HepG2 (cell line): ENCODE data around the gene IQCK. TPM values are rescaled to one million over a fixed set of nuclear protein-coding genes. Genes with fewer than 3 reads are reported as not detected.
A peak's percentile ranks its signal among the peaks of the same experiment; 100 is the strongest.

Experiments
- CHD2 ChIP-seq: IDR thresholded peaks from 2 replicates; pipeline ENCODE4 v1.6.1; 2011; ENCODE audit warnings: low read depth, low read length, improper control_type of control experiment
- HNRNPLL ChIP-seq: fragments of 200-400 bp; formaldehyde crosslinking; IDR thresholded peaks from 2 replicates; pipeline ENCODE4 v1.6.1; 2017; ENCODE audit warnings: mild to moderate bottlenecking, low read depth, low read length; ENCODE audit not compliant: poor library complexity, severe bottlenecking
- MXI1 ChIP-seq: IDR thresholded peaks from 3 replicates; pipeline ENCODE4 v1.6.1; 2012; ENCODE audit warnings: low read depth, low read length, inconsistent platforms, borderline replicate concordance
- PRPF4 ChIP-seq: fragments of 200-400 bp; formaldehyde crosslinking; IDR thresholded peaks from 2 replicates; pipeline ENCODE4 v1.6.1; 2016; ENCODE audit warnings: low read length, low read depth; ENCODE audit not compliant: poor library complexity, severe bottlenecking
- RORA ChIP-seq: sonication (generic); formaldehyde crosslinking; IDR thresholded peaks from 2 replicates; pipeline ENCODE4 v1.5.0; 2020; ENCODE audit warnings: mild to moderate bottlenecking, missing genetic modification reagents, moderate library complexity
- SPEN ChIP-seq: sonication (generic); formaldehyde crosslinking; IDR thresholded peaks from 2 replicates; pipeline ENCODE4 v1.5.1; 2020; ENCODE audit warnings: low read depth, mild to moderate bottlenecking, missing genetic modification reagents
- TOE1 ChIP-seq: sonication (generic); formaldehyde crosslinking; IDR thresholded peaks from 2 replicates; pipeline ENCODE4 v1.4.0; 2020; ENCODE audit warnings: mild to moderate bottlenecking, missing genetic modification reagents
- ZNF350 ChIP-seq: sonication (generic); formaldehyde crosslinking; IDR thresholded peaks from 2 replicates; pipeline ENCODE4 v1.4.0; 2020; ENCODE audit warnings: mild to moderate bottlenecking, low read depth, missing genetic modification reagents, borderline replicate concordance
- ZNF83 ChIP-seq: sonication (generic); formaldehyde crosslinking; IDR thresholded peaks from 2 replicates; pipeline ENCODE4 v1.4.0; 2020; ENCODE audit warnings: missing genetic modification reagents, mild to moderate bottlenecking, borderline replicate concordance
- polyA plus RNA-seq, 8 experiments: library from polyadenylated mRNA; depleted of rRNA in 3 of 8; stranded (reverse) in 7 of 8; unstranded in 1 of 8; fragments of >200 nt; fragmentation: Illumina TruSeq in 4 of 8; extraction: Trizol in 4 of 8; gene quantifications; 2 replicates each; pipeline versions ENCODE4 v1.2.1 to v1.2.3, GENCODE V29; 2011 to 2016; ENCODE audit warnings: low read depth in 4 of 8, missing spikeins in 1 of 8, mixed read lengths in 1 of 8; ENCODE audit not compliant: insufficient read depth in 1 of 8
- total RNA-seq, 5 experiments: library from RNA; depleted of rRNA; stranded (reverse); fragments of >200 nt; fragmentation: Illumina TruSeq; extraction: Trizol; gene quantifications; 2 replicates each; pipeline ENCODE4 v1.2.3, GENCODE V29; 2016; ENCODE audit warnings: low read depth in 1 of 5
- TF ChIP-seq, protein P1 (sequence below): IDR thresholded peaks from 2 replicates; pipeline ENCODE4 v1.6.1; 2016; ENCODE audit warnings: missing biosample characterization, missing genetic modification reagents, low read depth
- TF ChIP-seq, protein P2 (sequence below): IDR thresholded peaks from 2 replicates; pipeline ENCODE4 v1.6.1; 2018; ENCODE audit warnings: missing genetic modification reagents, mild to moderate bottlenecking, missing compliant biosample characterization
- TF ChIP-seq, protein P3 (sequence below): sonication (generic); formaldehyde crosslinking; IDR thresholded peaks from 2 replicates; pipeline ENCODE4 v1.4.0; 2020; ENCODE audit warnings: missing genetic modification reagents, mild to moderate bottlenecking, borderline replicate concordance
- TF ChIP-seq, protein P4 (sequence below): sonication (generic); formaldehyde crosslinking; IDR thresholded peaks from 2 replicates; pipeline ENCODE4; 2020; ENCODE audit warnings: missing genetic modification reagents, mild to moderate bottlenecking, borderline replicate concordance
- TF ChIP-seq, protein P5 (sequence below): sonication (generic); formaldehyde crosslinking; IDR thresholded peaks from 2 replicates; pipeline ENCODE4 v1.8.1; 2023; ENCODE audit warnings: mild to moderate bottlenecking, inconsistent platforms, moderate library complexity, missing genetic modification reagents, borderline replicate concordance
- TF ChIP-seq, protein P6 (sequence below): fragments of 450-650 bp; IDR thresholded peaks from 2 replicates; pipeline ENCODE4 v1.6.1; 2017

The IQCK gene
- total and polyA plus RNA-seq, 2 of the 13 experiments (the other 11 are each of a cell fraction or from before 2014, with no cell fraction given), result 5.1 to 7.3 TPM

DNA sequence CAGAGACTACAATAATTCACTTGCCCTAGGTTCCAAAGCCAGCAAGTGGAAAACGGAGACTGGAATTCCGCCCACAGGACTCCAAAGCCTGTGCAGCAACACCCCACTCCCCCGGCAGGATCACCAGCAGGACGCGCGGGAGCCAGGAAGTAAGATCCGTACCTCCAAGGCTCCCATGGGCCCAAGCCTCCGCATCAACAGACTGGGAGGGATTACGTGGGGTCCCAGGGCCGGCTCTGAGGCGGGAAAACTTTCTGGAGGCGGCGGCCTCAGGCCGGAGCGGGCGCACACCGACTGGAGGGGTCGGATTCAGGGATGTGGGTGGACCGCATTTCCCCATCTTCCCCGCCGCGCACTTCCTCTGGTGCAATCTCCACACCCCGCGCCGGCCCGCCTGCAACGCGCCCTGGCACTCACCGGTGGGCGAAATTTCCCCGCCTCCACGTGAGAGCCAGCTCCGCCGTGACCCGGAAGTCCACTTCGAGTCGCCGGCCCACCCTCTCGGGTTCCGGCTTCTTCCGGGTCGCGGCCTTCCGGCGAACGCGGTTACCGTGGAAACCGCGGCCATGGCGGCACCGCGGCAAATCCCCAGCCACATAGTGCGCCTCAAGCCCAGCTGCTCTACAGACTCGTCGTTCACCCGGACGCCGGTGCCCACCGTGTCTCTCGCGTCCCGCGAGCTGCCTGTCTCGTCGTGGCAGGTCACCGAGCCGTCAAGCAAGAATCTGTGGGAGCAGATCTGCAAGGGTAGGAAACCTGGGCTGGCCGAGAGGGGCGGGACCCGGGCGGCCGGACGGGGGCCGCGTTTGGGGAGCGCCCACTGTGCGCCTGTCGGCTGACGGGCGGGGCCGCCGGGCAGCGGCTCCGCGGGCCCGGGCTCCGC is at the start of gene IQCK, which contains the start of gene KNOP1 (continued):
- TF ChIP-seq, protein P1, sequence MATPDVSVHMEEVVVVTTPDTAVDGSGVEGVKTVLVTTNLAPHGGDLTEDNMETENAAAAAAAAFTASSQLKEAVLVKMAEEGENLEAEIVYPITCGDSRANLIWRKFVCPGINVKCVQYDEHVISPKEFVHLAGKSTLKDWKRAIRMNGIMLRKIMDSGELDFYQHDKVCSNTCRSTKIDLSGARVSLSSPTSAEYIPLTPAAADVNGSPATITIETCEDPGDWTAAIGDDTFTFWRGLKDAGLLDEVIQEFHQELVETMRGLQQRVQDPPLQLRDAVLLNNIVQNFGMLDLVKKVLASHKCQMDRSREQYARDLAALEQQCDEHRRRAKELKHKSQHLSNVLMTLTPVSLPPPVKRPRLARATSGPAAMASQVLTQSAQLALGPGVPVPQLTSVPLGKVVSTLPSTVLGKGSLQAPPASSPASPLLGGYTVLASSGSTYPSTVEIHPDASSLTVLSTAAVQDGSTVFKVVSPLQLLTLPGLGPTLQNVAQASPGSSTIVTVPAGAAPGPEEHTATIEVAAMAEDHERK (CRISPR knock-in tag), result no peak; the same call in none of the 2 replicates
- TF ChIP-seq, protein P2, sequence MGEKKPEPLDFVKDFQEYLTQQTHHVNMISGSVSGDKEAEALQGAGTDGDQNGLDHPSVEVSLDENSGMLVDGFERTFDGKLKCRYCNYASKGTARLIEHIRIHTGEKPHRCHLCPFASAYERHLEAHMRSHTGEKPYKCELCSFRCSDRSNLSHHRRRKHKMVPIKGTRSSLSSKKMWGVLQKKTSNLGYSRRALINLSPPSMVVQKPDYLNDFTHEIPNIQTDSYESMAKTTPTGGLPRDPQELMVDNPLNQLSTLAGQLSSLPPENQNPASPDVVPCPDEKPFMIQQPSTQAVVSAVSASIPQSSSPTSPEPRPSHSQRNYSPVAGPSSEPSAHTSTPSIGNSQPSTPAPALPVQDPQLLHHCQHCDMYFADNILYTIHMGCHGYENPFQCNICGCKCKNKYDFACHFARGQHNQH (CRISPR knock-in tag), result peak; percentile 85
- TF ChIP-seq, protein P3, sequence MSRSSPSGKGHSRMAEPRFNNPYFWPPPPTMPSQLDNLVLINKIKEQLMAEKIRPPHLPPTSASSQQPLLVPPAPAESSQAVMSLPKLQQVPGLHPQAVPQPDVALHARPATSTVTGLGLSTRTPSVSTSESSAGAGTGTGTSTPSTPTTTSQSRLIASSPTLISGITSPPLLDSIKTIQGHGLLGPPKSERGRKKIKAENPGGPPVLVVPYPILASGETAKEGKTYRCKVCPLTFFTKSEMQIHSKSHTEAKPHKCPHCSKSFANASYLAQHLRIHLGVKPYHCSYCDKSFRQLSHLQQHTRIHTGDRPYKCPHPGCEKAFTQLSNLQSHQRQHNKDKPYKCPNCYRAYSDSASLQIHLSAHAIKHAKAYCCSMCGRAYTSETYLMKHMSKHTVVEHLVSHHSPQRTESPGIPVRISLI (CRISPR knock-in tag), result 0 out of 2 replicates have a peak, but pooled peaks have one; percentile 67
- TF ChIP-seq HNRNPLL (peak; percentile 98), TOE1 (CRISPR knock-in tag) (peak; percentile 42; the same call in 1 of the 2 replicates), MXI1 (peak; percentile 100), RORA (CRISPR knock-in tag) (no peak), ZNF83 (peak; percentile 88; the same call in 1 of the 2 replicates), SPEN (CRISPR knock-in tag) (peak; percentile 99), CHD2 (no peak; the same call in 1 of the 2 replicates), PRPF4 (no peak), ZNF350 (CRISPR knock-in tag) (peak; percentile 99)
- TF ChIP-seq, protein P4, sequence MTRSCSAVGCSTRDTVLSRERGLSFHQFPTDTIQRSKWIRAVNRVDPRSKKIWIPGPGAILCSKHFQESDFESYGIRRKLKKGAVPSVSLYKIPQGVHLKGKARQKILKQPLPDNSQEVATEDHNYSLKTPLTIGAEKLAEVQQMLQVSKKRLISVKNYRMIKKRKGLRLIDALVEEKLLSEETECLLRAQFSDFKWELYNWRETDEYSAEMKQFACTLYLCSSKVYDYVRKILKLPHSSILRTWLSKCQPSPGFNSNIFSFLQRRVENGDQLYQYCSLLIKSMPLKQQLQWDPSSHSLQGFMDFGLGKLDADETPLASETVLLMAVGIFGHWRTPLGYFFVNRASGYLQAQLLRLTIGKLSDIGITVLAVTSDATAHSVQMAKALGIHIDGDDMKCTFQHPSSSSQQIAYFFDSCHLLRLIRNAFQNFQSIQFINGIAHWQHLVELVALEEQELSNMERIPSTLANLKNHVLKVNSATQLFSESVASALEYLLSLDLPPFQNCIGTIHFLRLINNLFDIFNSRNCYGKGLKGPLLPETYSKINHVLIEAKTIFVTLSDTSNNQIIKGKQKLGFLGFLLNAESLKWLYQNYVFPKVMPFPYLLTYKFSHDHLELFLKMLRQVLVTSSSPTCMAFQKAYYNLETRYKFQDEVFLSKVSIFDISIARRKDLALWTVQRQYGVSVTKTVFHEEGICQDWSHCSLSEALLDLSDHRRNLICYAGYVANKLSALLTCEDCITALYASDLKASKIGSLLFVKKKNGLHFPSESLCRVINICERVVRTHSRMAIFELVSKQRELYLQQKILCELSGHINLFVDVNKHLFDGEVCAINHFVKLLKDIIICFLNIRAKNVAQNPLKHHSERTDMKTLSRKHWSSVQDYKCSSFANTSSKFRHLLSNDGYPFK, result peak; percentile 99
- TF ChIP-seq, protein P5, sequence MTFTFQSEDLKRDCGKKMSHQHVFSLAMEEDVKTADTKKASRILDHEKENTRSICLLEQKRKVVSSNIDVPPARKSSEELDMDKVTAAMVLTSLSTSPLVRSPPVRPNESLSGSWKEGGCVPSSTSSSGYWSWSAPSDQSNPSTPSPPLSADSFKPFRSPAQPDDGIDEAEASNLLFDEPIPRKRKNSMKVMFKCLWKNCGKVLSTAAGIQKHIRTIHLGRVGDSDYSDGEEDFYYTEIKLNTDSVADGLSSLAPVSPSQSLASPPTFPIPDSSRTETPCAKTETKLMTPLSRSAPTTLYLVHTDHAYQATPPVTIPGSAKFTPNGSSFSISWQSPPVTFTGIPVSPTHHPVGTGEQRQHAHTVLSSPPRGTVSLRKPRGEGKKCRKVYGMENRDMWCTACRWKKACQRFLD, result peak; percentile 84
- TF ChIP-seq, protein P6, sequence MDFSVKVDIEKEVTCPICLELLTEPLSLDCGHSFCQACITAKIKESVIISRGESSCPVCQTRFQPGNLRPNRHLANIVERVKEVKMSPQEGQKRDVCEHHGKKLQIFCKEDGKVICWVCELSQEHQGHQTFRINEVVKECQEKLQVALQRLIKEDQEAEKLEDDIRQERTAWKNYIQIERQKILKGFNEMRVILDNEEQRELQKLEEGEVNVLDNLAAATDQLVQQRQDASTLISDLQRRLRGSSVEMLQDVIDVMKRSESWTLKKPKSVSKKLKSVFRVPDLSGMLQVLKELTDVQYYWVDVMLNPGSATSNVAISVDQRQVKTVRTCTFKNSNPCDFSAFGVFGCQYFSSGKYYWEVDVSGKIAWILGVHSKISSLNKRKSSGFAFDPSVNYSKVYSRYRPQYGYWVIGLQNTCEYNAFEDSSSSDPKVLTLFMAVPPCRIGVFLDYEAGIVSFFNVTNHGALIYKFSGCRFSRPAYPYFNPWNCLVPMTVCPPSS, result no peak
